NCI-H1930 (cell line): Measurements from ENCODE around the gene GPER1.
"Not testable (repeated sequence)": the region's sequence is repeated elsewhere in the genome, so short reads cannot be mapped to it uniquely, and the experiment has no call there.

ENCODE experiments used
- DNase-seq, 2 experiments: peaks; one replicate each; lab custom pipeline; 2025; lab: John Stamatoyannopoulos, UW

GPER1 gene

DNA sequence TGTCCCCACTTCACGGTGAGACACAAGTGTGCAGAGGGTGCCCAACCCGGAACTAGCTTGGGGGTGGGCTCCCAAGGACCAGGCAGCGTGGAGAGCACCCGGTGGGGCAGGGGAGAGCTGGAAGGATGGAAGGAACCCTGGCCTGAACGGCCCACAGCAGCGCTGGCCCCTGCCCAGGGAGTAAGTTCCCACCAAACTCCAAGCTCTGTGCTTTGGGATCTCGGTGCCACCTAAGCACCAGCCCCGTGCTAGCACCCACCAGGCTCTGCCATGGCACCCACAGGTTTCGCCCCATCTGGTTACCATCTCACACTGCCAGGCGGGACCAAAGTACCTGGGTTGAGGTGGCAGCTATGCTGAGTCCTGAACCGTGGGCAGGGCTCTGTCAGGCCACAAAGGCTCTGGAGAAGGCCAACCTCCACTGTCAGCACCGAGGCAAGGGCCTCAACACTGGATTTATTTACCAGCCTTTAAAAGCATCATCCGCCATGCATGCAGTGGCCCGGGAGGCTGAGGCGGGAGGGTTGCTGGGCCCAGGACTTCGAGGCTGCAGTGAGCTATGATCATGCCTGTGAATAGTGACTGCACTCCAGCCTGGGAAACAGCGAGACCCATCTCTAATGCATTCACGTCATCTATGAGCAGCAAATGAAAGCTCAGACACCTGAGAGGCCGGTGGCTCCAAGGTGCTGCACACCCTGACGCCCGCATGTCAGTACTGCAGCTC, 16.0 kb downstream of the GPER1 start:
- DNase-seq = no peak

DNA sequence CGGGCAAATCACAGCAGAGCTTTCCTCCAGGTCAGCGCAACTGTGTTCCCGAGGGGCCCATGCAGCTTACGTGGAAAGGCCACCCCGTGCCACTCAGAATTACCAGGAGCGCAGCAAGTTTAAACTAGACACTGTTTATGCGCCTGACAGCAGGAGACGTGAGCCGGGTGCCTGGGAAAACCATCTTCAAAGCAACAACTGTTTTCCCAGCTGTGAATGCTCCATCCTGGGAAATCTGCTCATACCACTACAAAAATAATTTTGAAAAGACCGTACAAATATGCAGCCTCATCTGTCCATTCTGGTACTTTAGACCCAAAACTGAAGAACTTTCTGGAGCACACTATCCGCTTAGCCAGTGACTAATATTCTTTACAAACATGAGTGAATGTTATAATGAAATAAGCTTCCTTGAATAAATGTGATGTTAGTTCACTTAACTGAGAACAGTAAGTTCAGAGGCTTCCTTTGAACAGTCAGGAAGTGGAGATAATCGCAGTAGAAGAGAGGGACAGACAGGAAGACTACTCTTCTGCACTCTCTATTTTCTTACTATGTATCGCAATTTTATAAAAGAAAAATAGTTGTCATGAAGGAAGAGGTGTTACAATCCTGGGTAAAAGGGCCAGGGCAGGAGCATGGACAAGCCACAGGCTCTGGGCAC, 16.7 kb downstream of the GPER1 start:
- DNase-seq = no peak

- no peak for DNase-seq
Observed at GRCh38 chr7:1105189-1105588, 17.3 kb downstream of the GPER1 start.

GRCh38 chr7:1106063-1106792, 18.3 kb downstream of the GPER1 start:
- DNase-seq = no peak

- no peak for DNase-seq
Observed at GRCh38 chr7:1106793-1107421, 19.0 kb downstream of the GPER1 start.

- DNase-seq = no peak
Observed at GRCh38 chr7:1108264-1108920, 20.5 kb downstream of the GPER1 start.

DNA sequence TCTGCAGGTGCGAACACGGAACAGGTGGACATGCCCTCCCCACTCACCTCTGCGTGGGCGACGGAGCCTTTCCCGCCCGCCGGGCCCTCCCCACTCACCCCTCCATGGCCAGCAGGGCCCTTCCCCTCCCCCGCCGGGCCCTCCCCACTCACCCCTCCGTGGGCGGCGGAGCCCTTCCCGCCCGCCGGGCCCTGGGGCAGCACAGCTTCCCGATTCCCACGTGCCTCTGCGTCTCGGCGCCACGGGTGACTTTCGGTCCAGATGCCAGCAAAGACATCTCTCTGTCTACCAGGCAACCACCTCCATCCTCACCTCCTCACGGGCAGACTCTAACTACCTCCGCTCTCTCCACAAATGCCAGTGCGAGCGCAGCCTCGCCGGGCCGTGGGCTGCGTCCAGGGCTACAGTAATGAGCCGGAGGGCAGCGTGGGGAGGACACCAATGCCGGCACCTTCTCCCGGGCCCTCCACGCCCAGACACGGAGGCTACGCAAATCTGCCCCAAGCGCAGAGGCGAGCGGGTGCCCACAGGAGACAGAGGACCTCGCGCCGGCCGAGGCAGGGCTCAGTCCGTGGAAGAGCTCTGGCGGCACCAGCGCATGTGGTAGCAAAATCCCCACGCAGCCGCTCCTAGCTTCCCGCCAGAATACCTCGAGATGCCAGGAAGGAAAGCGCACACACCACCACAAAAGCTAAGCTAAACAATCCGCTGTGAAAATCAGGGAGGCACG, 21.8 kb downstream of the GPER1 start:
- no peak for DNase-seq

- no peak for DNase-seq
Observed at GRCh38 chr7:1110358-1110757, 22.4 kb downstream of the GPER1 start.

DNA sequence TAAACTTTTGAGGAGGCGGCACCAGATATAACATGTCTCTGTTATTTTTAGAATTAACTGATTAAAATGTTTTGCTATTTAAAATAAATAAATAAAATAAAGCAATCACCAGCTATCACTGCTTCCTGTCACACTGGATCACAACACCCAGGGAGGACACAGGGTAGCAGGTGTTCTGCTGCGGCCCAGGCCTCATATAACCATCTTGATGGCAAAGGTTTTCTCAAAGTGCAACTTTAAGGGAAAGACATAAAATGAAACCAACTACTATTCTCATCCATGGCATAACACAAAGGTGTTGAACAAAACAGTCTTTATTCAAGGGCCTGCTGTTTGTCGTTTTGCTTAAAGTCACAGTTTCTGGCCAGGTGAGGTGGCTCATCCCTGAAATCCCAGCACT, 23.2 kb downstream of the GPER1 start:
- DNase-seq = no peak

- no peak for DNase-seq
Observed at GRCh38 chr7:1112109-1112508, 24.2 kb downstream of the GPER1 start.

DNA sequence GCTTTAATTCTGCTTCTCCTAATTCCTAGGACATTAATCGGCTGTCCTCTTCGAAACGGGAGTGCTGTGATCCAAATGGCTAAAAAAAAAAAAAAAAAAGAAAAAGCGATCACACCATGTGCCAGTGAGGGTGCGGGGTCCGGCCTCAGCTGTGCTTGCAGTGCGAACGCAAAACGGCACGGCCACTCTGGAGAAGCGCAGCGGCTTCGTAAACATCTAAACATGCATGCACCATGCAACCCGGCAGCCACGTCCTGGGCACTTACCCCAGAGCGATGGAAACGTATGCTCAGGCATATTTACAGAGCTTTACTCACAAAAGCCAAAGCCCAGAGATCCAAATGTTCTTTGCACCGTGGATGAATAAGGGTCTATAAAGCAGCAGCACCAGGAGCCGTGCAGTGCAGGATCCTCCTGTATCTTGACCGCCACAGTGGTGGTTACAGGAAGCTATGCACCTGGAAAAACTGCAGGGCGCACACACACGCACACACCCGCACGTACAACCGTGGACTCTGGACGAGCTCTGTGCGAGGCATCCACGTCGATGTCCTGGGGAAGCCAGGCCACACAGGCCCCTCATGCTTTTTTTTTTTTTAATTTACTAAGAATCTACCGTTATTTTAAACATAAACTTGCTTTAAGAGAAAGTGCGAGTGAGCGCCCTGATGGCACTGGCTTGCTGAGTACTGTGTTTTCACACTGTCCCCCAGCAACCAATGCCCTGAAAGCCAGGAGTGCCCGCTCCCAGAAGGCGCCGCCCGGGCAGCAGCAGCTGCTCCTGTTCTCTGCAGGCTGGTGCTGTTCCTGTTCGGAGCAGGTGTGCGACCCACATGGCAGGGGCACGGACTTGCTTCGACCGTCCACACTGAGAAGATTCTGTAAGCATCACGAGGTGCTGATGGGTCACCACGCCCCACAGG, 25.0 kb downstream of the GPER1 start:
- no peak for DNase-seq

GRCh38 chr7:1113548-1113885, 25.6 kb downstream of the GPER1 start:
- no peak for DNase-seq

DNA sequence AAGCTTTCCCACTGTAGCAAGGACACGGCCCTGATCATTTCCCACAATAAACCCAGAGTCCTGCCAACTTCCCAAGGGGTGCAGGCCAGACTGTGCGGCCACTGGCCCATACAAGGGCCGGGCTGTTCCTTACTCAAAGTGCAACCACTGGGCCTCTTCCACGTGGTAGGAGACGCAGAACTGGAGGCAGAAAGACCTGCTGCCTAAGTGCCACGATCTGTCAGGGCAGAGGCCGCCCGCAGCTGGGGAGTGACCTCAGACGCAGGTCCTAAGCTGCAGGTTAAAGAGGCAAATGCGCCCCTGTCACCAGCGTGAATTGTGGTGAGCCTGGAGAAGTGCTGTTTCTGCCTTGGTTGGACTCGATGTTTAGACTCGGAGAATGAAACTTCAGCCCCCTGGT, 26.2 kb downstream of the GPER1 start:
- DNase-seq = no peak

- no peak for DNase-seq
Observed at GRCh38 chr7:1114505-1114904, 26.6 kb downstream of the GPER1 start.

GRCh38 chr7:1115171-1116045, 27.5 kb downstream of the GPER1 start:
- not testable (repeated sequence) for DNase-seq

- DNase-seq = not testable (repeated sequence)
Observed at GRCh38 chr7:1116383-1117008, 28.6 kb downstream of the GPER1 start.

- DNase-seq = no peak
Observed at GRCh38 chr7:1117321-1117928, 29.5 kb downstream of the GPER1 start.

- no peak for DNase-seq
Observed at GRCh38 chr7:1119201-1119600, 31.3 kb downstream of the GPER1 start.

DNA sequence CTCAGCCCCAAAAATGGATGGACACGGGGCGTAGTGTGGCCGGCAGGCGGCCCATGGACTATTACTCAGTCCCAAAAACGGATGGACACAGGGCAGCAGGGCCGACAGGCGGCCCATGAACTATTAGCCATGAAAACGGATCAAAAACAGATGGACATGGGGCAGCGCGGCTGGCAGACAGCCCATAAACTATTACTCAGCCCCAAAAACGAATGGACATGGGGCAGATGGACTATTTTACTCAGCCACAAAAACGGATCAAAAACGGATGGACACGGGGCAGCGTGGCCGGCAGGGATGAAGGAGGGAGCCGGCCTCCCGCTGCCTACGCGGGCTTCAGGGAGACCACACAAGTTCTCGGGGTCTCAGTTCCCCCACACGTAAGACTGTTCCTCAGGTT, 32.9 kb downstream of the GPER1 start:
- no peak for DNase-seq
